Trophoblast cell (in vitro differentiated cells and primary cell): ENCODE results near the gene C3orf70.

ENCODE experiments used
- DNase-seq, 2 donors: peaks; one replicate each; pipeline ENCODE4 v3.0.0-alpha.2; 2016
- H2AFZ ChIP-seq: 2 replicates; pipeline ENCODE4 v1.6.1; 2013; ENCODE audit warnings: low read length, moderate library complexity, mild to moderate bottlenecking; ENCODE audit not compliant: insufficient read depth, poor library complexity
- H2AK5ac ChIP-seq: 2 replicates; pipeline ENCODE4 v1.6.1; 2013; ENCODE audit warnings: mild to moderate bottlenecking, low read length
- H2BK120ac ChIP-seq: 2 replicates; pipeline ENCODE4 v1.6.1; 2013; ENCODE audit warnings: low read length, mild to moderate bottlenecking, moderate library complexity; ENCODE audit not compliant: insufficient read depth, poor library complexity
- H2BK12ac ChIP-seq: 2 replicates; pipeline ENCODE4 v1.6.1; 2013; ENCODE audit warnings: mild to moderate bottlenecking, low read length, moderate library complexity
- H2BK5ac ChIP-seq: 2 replicates; pipeline ENCODE4 v1.6.1; 2013; ENCODE audit warnings: low read length, low read depth, moderate library complexity, mild to moderate bottlenecking; ENCODE audit not compliant: poor library complexity
- H3K14ac ChIP-seq: 2 replicates; pipeline ENCODE4 v1.6.1; 2013; ENCODE audit warnings: mild to moderate bottlenecking, low read length
- H3K18ac ChIP-seq: 2 replicates; pipeline ENCODE4 v1.6.1; 2013; ENCODE audit warnings: mild to moderate bottlenecking, low read length
- H3K23ac ChIP-seq: 2 replicates; pipeline ENCODE4 v1.6.1; 2013; ENCODE audit warnings: low read length
- H3K27ac ChIP-seq: 2 replicates; pipeline ENCODE4 v1.5.1; 2013; ENCODE audit warnings: low read depth, mild to moderate bottlenecking, inconsistent platforms, low read length, moderate library complexity
- H3K27me3 ChIP-seq: 2 replicates; pipeline ENCODE4 v1.6.1; 2013; ENCODE audit warnings: inconsistent platforms, mild to moderate bottlenecking, low read length, moderate library complexity; ENCODE audit not compliant: insufficient read depth
- H3K36me3 ChIP-seq, 2 experiments: 1 replicate in 1 of 2; 2 replicates in 1 of 2; pipeline ENCODE4 v1.6.1; 2013; ENCODE audit warnings: low read length in 2 of 2, mild to moderate bottlenecking in 2 of 2, moderate library complexity in 1 of 2; ENCODE audit not compliant: insufficient read depth in 2 of 2, control insufficient read depth in 1 of 2
- H3K4ac ChIP-seq: 2 replicates; pipeline ENCODE4 v1.6.1; 2013; ENCODE audit warnings: low read depth, mild to moderate bottlenecking, low read length, moderate library complexity
- H3K4me1 ChIP-seq, 2 experiments: 1 replicate in 1 of 2; 2 replicates in 1 of 2; pipeline ENCODE4 v1.6.1; 2013; ENCODE audit warnings: low read length in 2 of 2, mild to moderate bottlenecking in 2 of 2, moderate library complexity in 1 of 2; ENCODE audit not compliant: insufficient read depth in 2 of 2, control insufficient read depth in 1 of 2
- H3K4me2 ChIP-seq: 2 replicates; pipeline ENCODE4 v1.6.1; 2013; ENCODE audit warnings: inconsistent platforms, mild to moderate bottlenecking, low read length, moderate library complexity
- H3K4me3 ChIP-seq: 2 replicates; pipeline ENCODE4 v1.5.1; 2013; ENCODE audit warnings: mild to moderate bottlenecking, low read depth, low read length, inconsistent platforms
- H3K79me1 ChIP-seq: one replicate; pipeline ENCODE4 v1.6.1; 2013; ENCODE audit warnings: low read length
- H3K79me2 ChIP-seq: 2 replicates; pipeline ENCODE4 v1.6.1; 2013; ENCODE audit warnings: low read length, mild to moderate bottlenecking; ENCODE audit not compliant: control insufficient read depth, insufficient read depth, poor library complexity
- H3K9ac ChIP-seq: 2 replicates; pipeline ENCODE4 v1.6.1; 2013; ENCODE audit warnings: mild to moderate bottlenecking, low read length
- H3K9me3 ChIP-seq: 2 replicates; pipeline ENCODE4 v1.6.1; 2013; ENCODE audit warnings: low read depth, mild to moderate bottlenecking, control low read depth, inconsistent platforms, low read length; ENCODE audit not compliant: insufficient read depth
- H4K12ac ChIP-seq: 2 replicates; pipeline ENCODE4 v1.6.1; 2013; ENCODE audit warnings: low read depth, mild to moderate bottlenecking, low read length, moderate library complexity
- H4K8ac ChIP-seq: 2 replicates; pipeline ENCODE4 v1.6.1; 2013; ENCODE audit warnings: low read depth, mild to moderate bottlenecking, low read length, moderate library complexity
- H4K91ac ChIP-seq: one replicate; pipeline ENCODE4 v1.6.1; 2013; ENCODE audit warnings: low read depth, mild to moderate bottlenecking, low read length, moderate library complexity
- WGBS: extraction: QIAGEN DNeasy Blood & Tissue Kit; methylation state at CpG from one replicate; pipeline ENCODE4 v1.1.7; 2013; ENCODE audit warnings: missing lambda C conversion rate; ENCODE audit not compliant: insufficient read length, insufficient coverage; ENCODE audit errors: extremely low coverage; 5-methylcytosine and 5-hydroxymethylcytosine counted together

C3orf70 gene

DNA sequence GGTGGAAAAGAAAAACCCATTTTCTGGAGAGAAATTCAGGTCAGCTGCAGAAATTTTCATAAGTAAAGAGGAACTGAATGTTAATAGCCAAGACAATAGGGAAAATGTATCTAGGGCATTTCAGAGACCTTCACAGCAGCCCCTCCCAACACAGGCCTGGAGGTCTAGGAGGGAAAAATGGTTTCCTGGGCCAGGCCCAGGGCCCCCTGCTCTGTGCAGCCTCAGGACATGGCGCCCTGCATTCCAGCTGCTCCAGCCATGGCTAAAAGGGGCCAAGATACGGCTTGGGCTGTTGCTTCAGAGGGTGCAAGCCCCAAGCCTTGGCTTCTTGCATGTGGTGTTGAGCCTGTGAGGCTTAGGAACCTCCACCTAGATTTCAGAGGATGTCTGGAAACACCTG, 92.2 kb downstream of the C3orf70 start:
- Histone ChIP-seq H3K18ac (no peak overlapping the region), H3K4me2 (no peak overlapping the region), H3K14ac (no peak overlapping the region), H3K27ac (no peak overlapping the region), H2BK12ac (no peak overlapping the region), H3K36me3 (peaks cover 0 to 2% of the 10 kb centered on the region in 2 experiments), H3K79me1 (no peaks in the 10 kb centered on the region), H2AK5ac (no peak overlapping the region), H4K12ac (no peak overlapping the region), H2AFZ (no peak overlapping the region), H3K23ac (no peak overlapping the region), H2BK5ac (no peak overlapping the region), H4K8ac (no peak overlapping the region), H3K9me3 (peaks cover 7% of the 10 kb centered on the region), H3K4ac (no peak overlapping the region), H3K9ac (no peak overlapping the region), H3K4me1 (no peaks in the 10 kb centered on the region), H3K27me3 (no peaks in the 10 kb centered on the region), H3K4me3 (no peak overlapping the region), H4K91ac (no peak overlapping the region), H2BK120ac (no peak overlapping the region), H3K79me2 (no peaks in the 10 kb centered on the region)
- no CpG with 5 or more reads among the region's 2 CpGs for WGBS
- no peak for DNase-seq

DNA sequence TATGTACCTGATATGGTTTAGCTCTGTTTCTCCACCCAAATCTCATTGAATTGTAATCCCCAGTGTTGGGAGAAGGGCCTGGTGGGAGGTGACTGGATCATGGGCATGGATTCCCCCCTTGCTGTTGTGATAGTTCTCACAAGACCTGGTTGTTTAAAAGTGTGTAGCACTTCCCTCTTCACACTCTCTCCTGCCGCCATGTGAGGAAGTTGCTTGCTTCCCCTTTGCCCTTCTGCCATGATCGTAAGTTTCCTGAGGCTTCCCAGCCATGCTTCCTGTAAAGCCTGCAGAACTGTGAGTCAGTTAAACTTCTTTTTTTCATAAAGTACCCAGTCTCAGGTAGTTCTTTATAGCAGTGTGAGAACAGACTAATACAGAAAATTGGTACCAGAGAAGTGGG, 93.1 kb downstream of the C3orf70 start:
- H2BK5ac ChIP-seq: no peak overlapping the region
- no peak for DNase-seq
- no peak overlapping the region for H2BK12ac ChIP-seq
- H3K9me3 ChIP-seq: peaks cover 7% of the 10 kb centered on the region
- H3K4ac ChIP-seq: no peak overlapping the region
- H3K14ac ChIP-seq: no peak overlapping the region
- H4K8ac ChIP-seq: no peak overlapping the region
- no peak overlapping the region for H4K12ac ChIP-seq
- H2AK5ac ChIP-seq: no peak overlapping the region
- no peak overlapping the region for H3K23ac ChIP-seq
- H3K9ac ChIP-seq: no peak overlapping the region
- H3K18ac ChIP-seq: no peak overlapping the region
- H3K79me2 ChIP-seq: no peaks in the 10 kb centered on the region
- no peaks in the 10 kb centered on the region for H3K4me1 ChIP-seq
- no peak overlapping the region for H3K4me3 ChIP-seq
- WGBS: no CpG with 5 or more reads among the region's 2 CpGs
- H3K4me2 ChIP-seq: no peak overlapping the region
- no peak overlapping the region for H3K27ac ChIP-seq
- H3K79me1 ChIP-seq: no peaks in the 10 kb centered on the region
- H3K27me3 ChIP-seq: no peaks in the 10 kb centered on the region
- no peak overlapping the region for H2AFZ ChIP-seq
- H3K36me3 ChIP-seq: peaks cover 0 to 2% of the 10 kb centered on the region in 2 experiments
- no peak overlapping the region for H2BK120ac ChIP-seq
- H4K91ac ChIP-seq: no peak overlapping the region

DNA sequence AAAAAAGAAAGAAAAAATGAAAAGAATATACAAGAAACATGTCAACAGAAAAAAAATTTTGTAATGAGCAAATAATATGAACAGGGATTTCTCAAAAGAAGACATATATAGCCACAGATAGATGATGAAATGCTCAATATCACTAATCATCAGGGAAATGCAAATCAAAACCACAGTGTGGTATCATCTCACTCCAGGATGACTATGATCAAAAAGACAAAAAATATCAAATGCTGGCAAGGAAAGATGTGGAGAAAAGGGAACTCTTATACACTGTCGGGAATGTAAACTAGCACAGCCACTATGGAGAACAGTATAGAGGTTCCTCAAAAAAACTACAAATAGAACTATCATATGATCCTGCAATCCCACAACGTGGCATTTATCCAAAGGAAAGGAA, 94.1 kb downstream of the C3orf70 start:
- Histone ChIP-seq H2AFZ (no peak overlapping the region), H3K4me3 (no peak overlapping the region), H4K8ac (no peak overlapping the region), H2BK120ac (no peak overlapping the region), H3K9me3 (peaks cover 7% of the 10 kb centered on the region), H3K36me3 (peaks cover 0 to 2% of the 10 kb centered on the region in 2 experiments), H3K27me3 (no peaks in the 10 kb centered on the region), H3K27ac (no peak overlapping the region), H3K4me2 (no peak overlapping the region), H3K14ac (no peak overlapping the region), H3K79me2 (no peaks in the 10 kb centered on the region), H2BK5ac (no peak overlapping the region), H3K79me1 (no peaks in the 10 kb centered on the region), H3K4ac (no peak overlapping the region), H3K23ac (no peak overlapping the region), H3K4me1 (no peaks in the 10 kb centered on the region), H4K91ac (no peak overlapping the region), H2AK5ac (no peak overlapping the region), H3K9ac (no peak overlapping the region), H3K18ac (no peak overlapping the region), H4K12ac (no peak overlapping the region), H2BK12ac (no peak overlapping the region)
- no CpG with 5 or more reads among the region's 2 CpGs for WGBS
- no peak for DNase-seq

DNA sequence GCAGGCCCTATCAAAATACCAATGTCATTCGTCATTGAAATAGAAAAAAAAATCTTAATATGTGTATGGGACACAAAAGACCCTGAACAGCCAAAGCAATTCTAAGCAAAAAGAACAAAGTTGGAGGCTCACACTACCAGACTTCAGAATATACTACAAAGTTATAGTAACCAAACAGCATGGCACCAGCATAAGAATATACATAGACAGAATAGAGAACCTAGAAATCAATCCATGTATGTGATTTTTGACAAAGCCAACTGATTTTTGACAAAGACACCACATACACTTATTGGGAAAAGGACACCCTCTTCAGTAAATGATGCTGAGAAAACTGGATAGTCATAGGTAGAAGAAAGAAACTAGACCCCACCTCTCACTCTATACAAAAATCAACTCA, 95.0 kb downstream of the C3orf70 start:
- H3K4me2 ChIP-seq: no peak overlapping the region
- H3K9ac ChIP-seq: no peak overlapping the region
- no peak overlapping the region for H3K27ac ChIP-seq
- no peak overlapping the region for H4K8ac ChIP-seq
- H4K12ac ChIP-seq: no peak overlapping the region
- no peak overlapping the region for H3K14ac ChIP-seq
- no peak overlapping the region for H2BK5ac ChIP-seq
- H3K27me3 ChIP-seq: no peaks in the 10 kb centered on the region
- no peak for DNase-seq
- no peak overlapping the region for H2AK5ac ChIP-seq
- H2BK12ac ChIP-seq: no peak overlapping the region
- H3K23ac ChIP-seq: no peak overlapping the region
- no peak overlapping the region for H3K4me3 ChIP-seq
- no peaks in the 10 kb centered on the region for H3K79me1 ChIP-seq
- H3K79me2 ChIP-seq: no peaks in the 10 kb centered on the region
- no peak overlapping the region for H3K18ac ChIP-seq
- H2AFZ ChIP-seq: no peak overlapping the region
- peaks cover 0 to 2% of the 10 kb centered on the region in 2 experiments for H3K36me3 ChIP-seq
- no peak overlapping the region for H2BK120ac ChIP-seq
- no CpG with 5 or more reads among the region's 1 CpG for WGBS
- H3K4me1 ChIP-seq: no peaks in the 10 kb centered on the region
- H3K9me3 ChIP-seq: peaks cover 7% of the 10 kb centered on the region
- no peak overlapping the region for H4K91ac ChIP-seq
- H3K4ac ChIP-seq: no peak overlapping the region
